Activated B cell treated with CpG ODN at 0.5 μM for 24 hours (primary cell): ENCODE results near the gene SMPD1. TPM values are rescaled to one million over a fixed set of nuclear protein-coding genes. Genes with fewer than 3 reads are reported as not detected.

Experiments
- ATAC-seq: fragments of 200-7000 bp; cut with Tn5 transposase; one replicate; pipeline ENCODE4 v1.10.0; 2021; ENCODE audit warnings: low read depth, mild to moderate bottlenecking, moderate library complexity
- CTCF ChIA-PET: fragments of 350-600 bp; sonication (Branson Sonifier 250); formaldehyde crosslinking; loops from one replicate; lab custom pipeline; 2021; ENCODE audit warnings: antibody characterized with exemption; lab: Charles Lee
- POLR2A ChIA-PET: fragments of 350-600 bp; sonication (Branson Sonifier 250); formaldehyde crosslinking; loops from one replicate; lab custom pipeline; 2021; ENCODE audit warnings: antibody characterized with exemption; lab: Charles Lee
- DNase-seq: peaks from one replicate; pipeline ENCODE4 v3.0.0; 2022
- H3K27ac Mint-ChIP-seq: one replicate; pipeline ENCODE4 v1.8.0; 2020; ENCODE audit warnings: mixed read lengths
- H3K27me3 Mint-ChIP-seq: one replicate; pipeline ENCODE4 v1.8.0; 2021; ENCODE audit warnings: mixed read lengths
- H3K36me3 Mint-ChIP-seq: one replicate; pipeline ENCODE4 v1.8.0; 2021; ENCODE audit warnings: low read depth, mixed read lengths
- H3K4me1 Mint-ChIP-seq: one replicate; pipeline ENCODE4 v1.8.0; 2021; ENCODE audit warnings: mixed read lengths
- H3K4me3 Mint-ChIP-seq: one replicate; pipeline ENCODE4 v1.8.0; 2020; ENCODE audit warnings: mild to moderate bottlenecking, mixed read lengths
- H3K9me3 Mint-ChIP-seq: one replicate; pipeline ENCODE4 v1.8.0; 2020; ENCODE audit warnings: mixed read lengths
- intact Hi-C: fragments of 100-400 bp; cut with micrococcal nuclease; formaldehyde crosslinking; loops from one replicate; pipeline ENCODE4 v1.15.1; 2024
- total RNA-seq: library from RNA; stranded (reverse); gene quantifications from 2 replicates; pipeline ENCODE4 v1.2.3, GENCODE V29; 2022
- TF ChIP-seq, protein P1 (sequence below): fragments of 200-600 bp; IDR thresholded peaks from one replicate; pipeline ENCODE4 v1.8.0; 2022; ENCODE audit warnings: antibody characterized with exemption, mild to moderate bottlenecking

Gene SMPD1
- total RNA-seq, 1 donor from 2014 or later = 16.9 TPM

DNA sequence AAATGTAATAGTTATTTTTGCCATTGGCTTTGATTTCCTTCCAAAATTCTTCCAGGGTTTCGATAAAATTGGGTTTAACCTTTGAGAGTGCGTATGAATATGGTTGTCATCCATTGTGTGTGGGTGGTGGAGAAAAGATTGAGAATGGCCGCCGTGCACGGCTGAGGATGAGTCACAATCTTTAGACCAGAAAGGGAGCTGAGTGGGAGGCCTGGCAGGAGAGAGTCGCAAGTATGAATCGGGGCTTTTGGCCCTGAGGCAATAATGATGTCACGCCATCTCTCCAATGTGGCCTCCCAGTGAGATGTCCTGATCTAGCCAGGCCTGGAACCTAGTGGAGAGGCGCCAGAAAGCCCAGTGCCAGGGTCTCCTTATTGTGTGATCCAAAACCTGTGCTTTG is 33.1 kb upstream of the SMPD1 start:
- Mint-ChIP-seq H3K4me1 (peaks cover 3% of the 10 kb centered on the region), H3K36me3 (no peaks in the 10 kb centered on the region), H3K9me3 (no peaks in the 10 kb centered on the region), H3K27me3 (peaks cover 2% of the 10 kb centered on the region), H3K27ac (no peak overlapping the region), H3K4me3 (no peak overlapping the region)
- DNase-seq (no peak), ATAC-seq (no peak)
- POLR2A ChIA-PET = no interaction called here
- CTCF ChIA-PET = no interaction called here
- TF ChIP-seq, protein P1, sequence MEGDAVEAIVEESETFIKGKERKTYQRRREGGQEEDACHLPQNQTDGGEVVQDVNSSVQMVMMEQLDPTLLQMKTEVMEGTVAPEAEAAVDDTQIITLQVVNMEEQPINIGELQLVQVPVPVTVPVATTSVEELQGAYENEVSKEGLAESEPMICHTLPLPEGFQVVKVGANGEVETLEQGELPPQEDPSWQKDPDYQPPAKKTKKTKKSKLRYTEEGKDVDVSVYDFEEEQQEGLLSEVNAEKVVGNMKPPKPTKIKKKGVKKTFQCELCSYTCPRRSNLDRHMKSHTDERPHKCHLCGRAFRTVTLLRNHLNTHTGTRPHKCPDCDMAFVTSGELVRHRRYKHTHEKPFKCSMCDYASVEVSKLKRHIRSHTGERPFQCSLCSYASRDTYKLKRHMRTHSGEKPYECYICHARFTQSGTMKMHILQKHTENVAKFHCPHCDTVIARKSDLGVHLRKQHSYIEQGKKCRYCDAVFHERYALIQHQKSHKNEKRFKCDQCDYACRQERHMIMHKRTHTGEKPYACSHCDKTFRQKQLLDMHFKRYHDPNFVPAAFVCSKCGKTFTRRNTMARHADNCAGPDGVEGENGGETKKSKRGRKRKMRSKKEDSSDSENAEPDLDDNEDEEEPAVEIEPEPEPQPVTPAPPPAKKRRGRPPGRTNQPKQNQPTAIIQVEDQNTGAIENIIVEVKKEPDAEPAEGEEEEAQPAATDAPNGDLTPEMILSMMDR = no peak
- intact Hi-C loops = loop anchor here (10.0 kb wide), 1 partner anchor 752 kb away; no protein-coding TSS in a partner anchor

DNA sequence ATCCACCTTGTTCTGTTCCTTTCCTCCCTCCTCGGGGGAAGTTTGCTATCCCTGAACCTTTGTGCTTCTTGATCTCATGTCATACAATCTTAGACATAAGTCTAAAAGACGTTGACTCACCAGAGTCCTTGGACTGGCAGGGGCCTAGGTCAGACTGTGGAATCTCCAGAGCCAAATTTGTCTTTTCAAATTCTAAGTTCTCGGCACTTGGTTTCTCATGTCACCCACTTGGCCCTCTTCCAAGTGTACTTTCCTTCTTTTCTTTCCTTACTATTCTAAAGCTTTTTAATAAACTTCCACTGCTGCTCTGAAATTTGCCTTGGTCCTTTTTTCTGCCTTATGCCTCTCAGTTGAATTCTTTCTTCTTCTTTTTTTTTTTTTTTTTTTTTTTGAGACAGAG is 30.1 kb upstream of the SMPD1 start:
- Mint-ChIP-seq H3K36me3 (no peaks in the 10 kb centered on the region), H3K4me3 (no peak overlapping the region), H3K27me3 (no peaks in the 10 kb centered on the region), H3K9me3 (no peaks in the 10 kb centered on the region), H3K4me1 (no peaks in the 10 kb centered on the region), H3K27ac (no peak overlapping the region)
- POLR2A ChIA-PET = no interaction called here
- TF ChIP-seq, protein P1 = no peak
- intact Hi-C loops = loop anchor here (5.0 kb wide), 1 partner anchor 1733 kb away; no protein-coding TSS in a partner anchor
- CTCF ChIA-PET = interaction anchor here (1.9 to 4.1 kb wide), 2 partner anchors 8 to 19 kb away, joined by 4 to 40 read pairs; no protein-coding TSS in a partner anchor
- no peak for DNase-seq
- no peak for ATAC-seq

DNA sequence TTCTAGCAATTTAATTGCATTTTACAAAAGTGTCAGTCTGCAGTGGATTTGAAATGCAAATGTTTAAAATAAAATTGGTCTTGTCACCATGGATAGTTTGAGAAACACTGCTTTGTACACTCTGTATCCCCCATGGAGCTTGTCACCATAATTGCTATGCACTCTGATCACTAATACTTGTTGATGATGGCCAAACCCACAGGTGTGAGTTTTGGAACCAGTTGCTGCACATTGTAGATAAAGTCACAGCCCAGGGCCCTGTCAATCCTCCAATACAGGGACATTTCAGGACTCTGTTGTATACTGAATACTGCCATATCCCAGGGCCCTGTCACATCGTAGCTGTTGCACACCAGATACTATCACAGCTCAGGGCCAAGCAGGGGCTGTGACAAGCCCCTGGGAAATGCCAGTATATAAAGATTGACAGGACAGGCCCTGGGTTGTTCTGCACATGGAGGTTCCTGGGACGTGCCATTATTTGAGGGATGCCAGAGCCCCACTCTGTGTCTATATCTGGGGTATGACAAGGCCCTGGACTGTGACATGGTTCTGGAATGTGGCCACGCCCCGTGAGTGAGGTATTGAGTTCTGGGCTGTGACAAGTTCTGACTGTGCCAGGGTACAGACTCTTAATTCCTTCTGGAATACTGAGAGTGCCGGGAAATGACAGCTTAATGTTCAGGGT is 27.9 kb upstream of the SMPD1 start:
- Mint-ChIP-seq H3K36me3 (no peaks in the 10 kb centered on the region), H3K4me3 (no peak overlapping the region), H3K9me3 (no peaks in the 10 kb centered on the region), H3K4me1 (no peaks in the 10 kb centered on the region), H3K27ac (no peak overlapping the region), H3K27me3 (no peaks in the 10 kb centered on the region)
- ATAC-seq (no peak), DNase-seq (no peak)
- ChIA-PET POLR2A (no interaction called here), CTCF (interaction anchor here (0.7 to 4.1 kb wide), 13 partner anchors 10 to 365 kb away, joined by 3 to 40 read pairs (median 5); partner anchors contain the start of gene SMPD1)
- intact Hi-C loops = loop anchor here (5.0 kb wide), 1 partner anchor 1735 kb away; no protein-coding TSS in a partner anchor
- TF ChIP-seq, protein P1 = no peak

DNA sequence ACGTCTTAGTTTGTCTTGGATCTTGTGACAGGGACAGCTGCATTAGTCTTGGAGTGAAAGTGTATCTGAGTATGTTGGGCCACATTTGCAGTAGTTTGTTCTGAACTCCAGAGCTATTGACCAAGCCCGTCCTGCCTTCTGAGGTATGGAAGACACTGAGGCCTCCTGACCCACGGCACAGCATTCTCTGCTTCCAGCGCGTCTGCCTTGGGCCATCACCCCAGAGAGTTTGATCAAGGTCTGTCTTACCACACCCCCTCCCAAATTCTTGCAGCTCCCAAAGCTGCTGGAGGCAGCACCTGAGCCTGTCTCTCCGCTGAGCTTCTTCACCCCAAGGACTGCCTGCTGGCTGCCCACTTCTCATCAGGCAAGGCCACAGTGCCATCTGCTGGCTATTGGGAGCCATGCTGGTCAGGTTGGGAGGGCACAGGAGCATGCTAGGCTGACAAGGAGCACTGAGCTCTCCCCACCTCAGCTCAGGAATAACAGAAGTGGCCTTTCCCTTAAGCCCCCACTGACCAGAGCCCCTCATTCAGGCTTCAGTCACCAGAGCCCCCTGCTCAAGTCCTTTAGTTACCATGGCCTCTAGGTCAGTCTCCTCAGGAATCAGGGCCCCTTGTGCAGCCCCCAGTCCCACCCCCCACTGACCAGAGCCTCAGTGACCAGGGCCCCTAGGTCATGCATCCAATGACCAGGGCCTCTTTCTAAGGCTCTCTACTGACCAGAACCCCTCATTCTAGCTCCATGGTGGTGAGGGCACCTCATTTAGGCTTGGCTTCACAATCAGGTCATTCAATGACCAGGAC is 27.2 kb upstream of the SMPD1 start:
- Mint-ChIP-seq H3K36me3 (no peaks in the 10 kb centered on the region), H3K4me3 (no peak overlapping the region), H3K27ac (no peak overlapping the region), H3K27me3 (no peaks in the 10 kb centered on the region), H3K9me3 (no peaks in the 10 kb centered on the region), H3K4me1 (no peaks in the 10 kb centered on the region)
- TF ChIP-seq, protein P1 = no peak
- intact Hi-C loops = loop anchor here (5.0 kb wide), 1 partner anchor 1736 kb away; no protein-coding TSS in a partner anchor
- POLR2A ChIA-PET = interaction anchor here (0.7 kb wide), 1 partner anchor 40 kb away, joined by 8 read pairs; no protein-coding TSS in a partner anchor
- DNase-seq (peak; percentile 26), ATAC-seq (peak; percentile 82)
- CTCF ChIA-PET = interaction anchor here (0.7 to 4.1 kb wide), 13 partner anchors 11 to 366 kb away, joined by 3 to 40 read pairs (median 5); partner anchors contain the start of gene SMPD1

GRCh38 chr11:6365659-6366058 is 24.6 kb upstream of the SMPD1 start:
- H3K9me3 Mint-ChIP-seq = no peaks in the 10 kb centered on the region
- no peak for DNase-seq
- no peak overlapping the region for H3K4me3 Mint-ChIP-seq
- no peak overlapping the region for H3K27ac Mint-ChIP-seq
- intact Hi-C loops = no loop called here
- no peaks in the 10 kb centered on the region for H3K4me1 Mint-ChIP-seq
- TF ChIP-seq, protein P1 = no peak
- CTCF ChIA-PET = interaction anchor here (0.7 kb wide), 1 partner anchor 14 kb away, joined by 4 read pairs; no protein-coding TSS in a partner anchor
- no peaks in the 10 kb centered on the region for H3K27me3 Mint-ChIP-seq
- ATAC-seq = no peak
- POLR2A ChIA-PET = no interaction called here
- no peaks in the 10 kb centered on the region for H3K36me3 Mint-ChIP-seq
